G401.6 (cell line): ENCODE measurements around the gene FGFRL1.
"Not testable (repeated sequence)": the region's sequence is repeated elsewhere in the genome, so short reads cannot be mapped to it uniquely, and the experiment has no call there.

ENCODE experiments used
- FAIRE-seq: peaks from 2 replicates; lab custom pipeline; 2012; peaks lifted over from hg19 to GRCh38; lab: Jason Lieb, UNC

The FGFRL1 gene

GRCh38 chr4:1053080-1053661, 41.7 kb downstream of the FGFRL1 start:
- FAIRE-seq: no peak

GRCh38 chr4:1053891-1054290, 42.5 kb downstream of the FGFRL1 start:
- FAIRE-seq: not testable (repeated sequence)

- FAIRE-seq: not testable (repeated sequence)
Measured at GRCh38 chr4:1054696-1055242, 43.3 kb downstream of the FGFRL1 start.

GRCh38 chr4:1055243-1055701, 43.8 kb downstream of the FGFRL1 start:
- not testable (repeated sequence) for FAIRE-seq

GRCh38 chr4:1055721-1056590, 44.5 kb downstream of the FGFRL1 start:
- no peak for FAIRE-seq

- FAIRE-seq: no peak
Measured at GRCh38 chr4:1056671-1057402, 45.4 kb downstream of the FGFRL1 start.

DNA sequence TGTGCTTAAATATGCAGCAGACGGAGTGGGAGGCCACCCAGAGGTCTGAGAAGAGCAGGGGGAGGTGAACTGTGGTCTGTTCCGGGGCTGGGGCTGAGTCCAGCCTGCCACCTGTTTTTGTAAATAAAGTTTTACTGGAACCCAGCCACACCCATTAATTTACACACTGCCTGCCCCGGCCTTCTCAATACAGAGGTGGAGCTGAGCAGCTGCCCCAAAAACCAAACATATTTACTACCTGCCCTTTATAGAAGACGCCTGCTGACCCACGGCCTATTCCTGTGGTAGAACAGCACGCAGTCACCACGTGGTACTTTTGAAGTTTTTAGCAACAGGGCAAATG, 45.9 kb downstream of the FGFRL1 start:
- FAIRE-seq: no peak

DNA sequence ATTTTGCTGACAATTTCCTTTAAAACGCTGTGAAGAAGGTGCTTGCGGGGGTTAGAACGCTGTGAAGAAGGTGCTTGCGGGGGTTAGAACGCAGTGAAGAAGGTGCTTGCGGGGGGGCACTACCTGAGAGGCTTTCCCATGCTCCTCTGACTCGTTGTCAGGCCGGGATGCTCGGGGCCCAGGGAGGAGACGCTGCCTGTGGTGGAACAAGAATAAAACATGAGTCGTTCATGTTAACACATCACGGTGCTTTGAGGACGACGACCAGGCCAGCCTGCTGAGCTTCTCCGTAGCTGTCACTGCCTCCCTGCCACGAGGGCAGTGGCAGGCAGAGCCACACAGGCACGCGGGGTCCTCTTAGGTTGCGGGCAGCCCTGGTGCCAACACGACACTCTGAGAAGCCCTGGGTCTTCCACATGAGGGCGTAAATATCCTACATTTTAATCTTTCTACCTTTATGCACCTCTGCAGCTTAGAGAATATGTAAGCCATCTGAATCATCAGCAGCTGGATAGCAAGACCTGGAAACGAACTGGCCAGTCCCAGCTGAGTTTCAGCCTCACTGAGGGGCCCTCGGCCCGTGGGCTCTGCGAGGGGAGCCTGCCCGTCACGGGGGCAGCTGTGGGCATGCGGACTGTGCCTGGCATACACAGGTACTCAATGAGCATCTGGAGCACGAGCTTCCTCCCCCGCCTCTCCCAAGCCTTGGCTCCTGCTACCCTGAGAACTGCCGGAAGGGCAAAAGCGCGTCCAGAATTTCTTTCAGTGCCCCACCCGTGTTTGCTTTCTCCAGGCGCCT, 47.0 kb downstream of the FGFRL1 start:
- FAIRE-seq: no peak

DNA sequence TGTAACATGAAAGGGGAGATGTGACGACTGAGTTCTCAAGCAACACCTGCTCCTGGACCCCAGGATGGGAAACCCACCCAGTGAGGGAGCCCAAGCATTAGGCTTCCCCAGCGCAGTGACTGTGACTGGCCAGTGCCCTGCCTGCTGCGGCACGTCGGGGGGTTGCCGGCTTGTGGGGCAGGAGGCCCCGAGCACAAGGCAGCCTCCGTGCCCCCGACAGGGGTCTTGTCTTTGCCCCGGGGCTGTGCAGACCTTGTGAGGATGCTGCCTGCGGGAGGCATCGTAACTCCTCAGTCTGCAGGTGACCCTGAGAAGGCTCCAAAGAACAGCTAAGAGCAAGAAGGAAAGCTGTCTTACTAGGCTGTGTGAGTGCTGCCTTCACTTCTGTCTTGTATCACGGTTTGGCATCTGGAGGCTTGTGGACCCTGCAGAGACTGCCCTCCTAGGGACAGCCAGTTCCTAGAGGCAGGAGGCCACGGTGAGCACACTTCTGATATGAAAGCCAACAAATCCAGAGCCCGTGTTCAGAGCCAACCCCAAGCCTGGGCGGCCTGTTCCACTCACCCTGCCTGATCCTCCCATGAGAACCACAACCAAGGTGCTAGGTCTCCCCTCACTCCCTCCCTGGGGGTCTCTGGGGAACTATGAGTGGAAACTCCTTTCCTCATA, 47.7 kb downstream of the FGFRL1 start:
- FAIRE-seq: no peak

- FAIRE-seq: no peak
Measured at GRCh38 chr4:1060121-1060520, 48.7 kb downstream of the FGFRL1 start.

DNA sequence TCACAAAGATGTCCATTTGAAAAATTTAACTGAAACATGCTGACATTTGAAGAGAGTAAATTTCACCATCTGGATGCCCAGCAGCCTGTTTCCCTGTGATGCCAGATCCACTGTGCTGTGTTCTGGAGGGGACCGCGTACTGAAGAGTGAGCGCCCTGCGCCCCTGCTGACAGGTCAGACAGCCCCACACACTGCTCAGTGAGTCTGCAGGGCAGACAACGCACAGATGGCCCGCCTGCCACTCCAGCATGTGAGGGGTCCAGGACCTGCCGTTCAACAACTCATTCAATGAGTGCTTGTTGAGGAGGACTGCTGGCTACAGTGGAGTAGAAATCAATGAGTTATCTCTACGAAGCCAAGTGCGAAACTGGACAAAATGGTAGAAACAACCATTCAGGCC, 49.2 kb downstream of the FGFRL1 start:
- FAIRE-seq: no peak

GRCh38 chr4:1061056-1061700, 49.8 kb downstream of the FGFRL1 start:
- no peak for FAIRE-seq

GRCh38 chr4:1061760-1062159, 50.3 kb downstream of the FGFRL1 start:
- FAIRE-seq: no peak

DNA sequence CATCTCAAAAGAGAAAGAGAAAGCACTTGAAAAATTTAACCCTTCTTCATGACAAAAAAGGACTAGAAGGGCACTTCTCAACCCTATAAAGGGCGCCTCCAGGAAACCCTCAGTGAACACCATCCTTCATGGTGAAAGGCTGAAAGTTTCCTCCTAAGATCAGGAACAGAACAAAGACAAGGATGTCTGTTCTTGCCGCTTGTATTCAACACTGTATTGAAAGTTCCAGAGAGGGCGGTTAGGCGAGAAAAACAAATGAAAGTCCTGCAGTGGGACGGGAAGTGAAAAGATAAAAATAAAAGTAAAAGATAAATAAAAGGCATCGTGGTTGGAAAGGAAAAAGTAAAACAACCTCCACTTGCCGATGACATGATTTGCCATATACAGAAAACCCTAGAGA, 51.0 kb downstream of the FGFRL1 start:
- FAIRE-seq: no peak

- FAIRE-seq: no peak
Measured at GRCh38 chr4:1065732-1066131, 54.3 kb downstream of the FGFRL1 start.

- FAIRE-seq: no peak
Measured at GRCh38 chr4:1069394-1069793, 58.0 kb downstream of the FGFRL1 start.

GRCh38 chr4:1072830-1073446, 61.5 kb downstream of the FGFRL1 start:
- FAIRE-seq: no peak

- no peak for FAIRE-seq
Measured at GRCh38 chr4:1074077-1074476, 62.7 kb downstream of the FGFRL1 start.

GRCh38 chr4:1075225-1075624, 63.8 kb downstream of the FGFRL1 start:
- FAIRE-seq: no peak
